Measurements from ENCODE around the gene ERG28. TPM values are rescaled to one million over a fixed set of nuclear protein-coding genes. Genes with fewer than 3 reads are reported as not detected.

The ERG28 gene
- total and polyA plus RNA-seq, 2 of the 13 experiments (the other 11 are each of a cell fraction or from before 2014, with no cell fraction given): 27.3 to 32.3 TPM

DNA sequence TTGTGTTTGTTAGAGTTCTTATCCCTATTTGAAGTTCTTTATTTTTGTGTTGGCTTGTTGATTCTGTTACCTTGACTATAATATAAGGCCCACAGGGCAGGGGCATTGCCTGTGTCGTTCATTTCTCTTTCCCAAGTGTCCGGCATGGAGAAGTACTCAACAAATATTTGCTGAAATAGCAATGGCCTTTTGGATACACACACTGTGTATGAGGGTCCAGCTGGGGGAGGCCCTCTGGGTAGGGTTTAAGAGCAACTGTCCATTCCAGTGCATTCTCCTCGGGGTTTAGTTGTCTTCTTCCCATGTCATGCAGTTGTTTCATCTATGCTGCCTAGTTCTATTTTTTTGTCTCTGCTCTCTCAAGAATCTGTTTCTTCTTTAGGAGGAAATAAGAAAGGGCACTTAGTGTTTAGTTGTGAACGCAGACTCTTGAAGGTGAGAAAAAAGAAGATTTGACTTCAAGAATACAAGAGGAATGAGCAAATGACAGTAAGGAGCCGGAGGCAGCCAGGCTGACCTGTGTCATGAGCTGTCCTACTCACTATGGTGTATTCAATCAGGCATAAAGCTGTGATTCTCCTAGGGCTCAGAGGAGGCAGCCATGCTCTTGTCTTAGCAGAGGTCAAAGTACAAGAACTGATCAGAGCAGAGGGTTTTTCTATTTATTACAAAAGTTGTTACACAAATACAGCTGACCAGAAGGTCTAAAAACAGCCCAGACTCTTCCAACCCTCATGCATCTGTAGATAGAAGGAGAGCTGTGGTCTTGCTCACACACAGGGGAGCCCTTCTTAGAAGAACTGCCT is 10.2 kb downstream of the ERG28 start (continued):
- TF ChIP-seq ZNF7 (CRISPR knock-in tag; IDR thresholded peaks at IDR 0.05) (peak; percentile 91), ZSCAN30 (CRISPR knock-in tag; IDR thresholded peaks at IDR 0.05) (no peak), HDAC2 (CRISPR knock-in tag; IDR thresholded peaks at IDR 0.05) (peak; percentile 43), ZNF234 (CRISPR knock-in tag; conservative IDR thresholded peaks at IDR 0.05) (no peak), FOSL2 (CRISPR knock-in tag; IDR thresholded peaks at IDR 0.05) (peak; percentile 33; the same call in 1 of the 2 replicates), RXRB (CRISPR knock-in tag; IDR thresholded peaks at IDR 0.05; ENCODE audit: borderline replicate concordance) (0 out of 2 replicates have a peak, but pooled peaks have one; percentile 41), ZSCAN12 (CRISPR knock-in tag; IDR thresholded peaks at IDR 0.05) (no peak), CHD4 (IDR thresholded peaks at IDR 0.05; ENCODE audit: borderline replicate concordance, low read length) (peak; percentile 85; the same call in 1 of the 2 replicates), SYNCRIP (IDR thresholded peaks at IDR 0.05; ENCODE audit: insufficient read depth, low read depth, low read length) (no peak), ELF4 (CRISPR knock-in tag; IDR thresholded peaks at IDR 0.05; ENCODE audit: borderline replicate concordance) (0 out of 2 replicates have a peak, but pooled peaks have one; percentile 43), SMAD3 (CRISPR knock-in tag; IDR thresholded peaks at IDR 0.05) (peak; percentile 13; the same call in 1 of the 2 replicates), KAT7 (CRISPR knock-in tag; IDR thresholded peaks at IDR 0.05; ENCODE audit: borderline replicate concordance) (peak; percentile 12; the same call in 1 of the 2 replicates), SOX6 (IDR thresholded peaks at IDR 0.05) (no peak), SOX6 (CRISPR knock-in tag; IDR thresholded peaks at IDR 0.05) (peak; percentile 76), ZNF317 (CRISPR knock-in tag; IDR thresholded peaks at IDR 0.05) (no peak)
- TF ChIP-seq, protein P1, sequence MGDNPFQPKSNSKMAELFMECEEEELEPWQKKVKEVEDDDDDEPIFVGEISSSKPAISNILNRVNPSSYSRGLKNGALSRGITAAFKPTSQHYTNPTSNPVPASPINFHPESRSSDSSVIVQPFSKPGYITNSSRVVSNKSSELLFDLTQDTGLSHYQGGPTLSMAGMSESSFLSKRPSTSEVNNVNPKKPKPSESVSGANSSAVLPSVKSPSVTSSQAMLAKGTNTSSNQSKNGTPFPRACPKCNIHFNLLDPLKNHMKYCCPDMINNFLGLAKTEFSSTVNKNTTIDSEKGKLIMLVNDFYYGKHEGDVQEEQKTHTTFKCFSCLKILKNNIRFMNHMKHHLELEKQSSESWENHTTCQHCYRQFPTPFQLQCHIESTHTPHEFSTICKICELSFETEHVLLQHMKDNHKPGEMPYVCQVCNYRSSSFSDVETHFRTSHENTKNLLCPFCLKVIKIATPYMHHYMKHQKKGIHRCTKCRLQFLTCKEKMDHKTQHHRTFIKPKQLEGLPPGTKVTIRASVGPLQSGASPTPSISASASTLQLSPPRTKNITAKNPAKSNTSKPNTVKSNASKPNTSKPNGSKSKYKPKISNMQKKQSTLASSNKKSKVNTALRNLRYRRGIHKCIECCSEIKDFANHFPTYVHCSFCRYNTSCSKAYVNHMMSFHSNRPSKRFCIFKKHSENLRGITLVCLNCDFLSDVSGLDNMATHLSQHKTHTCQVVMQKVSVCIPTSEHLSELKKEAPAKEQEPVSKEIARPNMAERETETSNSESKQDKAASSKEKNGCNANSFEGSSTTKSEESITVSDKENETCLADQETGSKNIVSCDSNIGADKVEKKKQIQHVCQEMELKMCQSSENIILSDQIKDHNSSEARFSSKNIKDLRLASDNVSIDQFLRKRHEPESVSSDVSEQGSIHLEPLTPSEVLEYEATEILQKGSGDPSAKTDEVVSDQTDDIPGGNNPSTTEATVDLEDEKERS (CRISPR knock-in tag; IDR thresholded peaks at IDR 0.05): 0 out of 2 replicates have a peak, but pooled peaks have one; percentile 7
- TF ChIP-seq, protein P2, sequence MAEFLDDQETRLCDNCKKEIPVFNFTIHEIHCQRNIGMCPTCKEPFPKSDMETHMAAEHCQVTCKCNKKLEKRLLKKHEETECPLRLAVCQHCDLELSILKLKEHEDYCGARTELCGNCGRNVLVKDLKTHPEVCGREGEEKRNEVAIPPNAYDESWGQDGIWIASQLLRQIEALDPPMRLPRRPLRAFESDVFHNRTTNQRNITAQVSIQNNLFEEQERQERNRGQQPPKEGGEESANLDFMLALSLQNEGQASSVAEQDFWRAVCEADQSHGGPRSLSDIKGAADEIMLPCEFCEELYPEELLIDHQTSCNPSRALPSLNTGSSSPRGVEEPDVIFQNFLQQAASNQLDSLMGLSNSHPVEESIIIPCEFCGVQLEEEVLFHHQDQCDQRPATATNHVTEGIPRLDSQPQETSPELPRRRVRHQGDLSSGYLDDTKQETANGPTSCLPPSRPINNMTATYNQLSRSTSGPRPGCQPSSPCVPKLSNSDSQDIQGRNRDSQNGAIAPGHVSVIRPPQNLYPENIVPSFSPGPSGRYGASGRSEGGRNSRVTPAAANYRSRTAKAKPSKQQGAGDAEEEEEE (CRISPR knock-in tag; IDR thresholded peaks at IDR 0.05; ENCODE audit: borderline replicate concordance): no peak
- TF ChIP-seq, protein P3, sequence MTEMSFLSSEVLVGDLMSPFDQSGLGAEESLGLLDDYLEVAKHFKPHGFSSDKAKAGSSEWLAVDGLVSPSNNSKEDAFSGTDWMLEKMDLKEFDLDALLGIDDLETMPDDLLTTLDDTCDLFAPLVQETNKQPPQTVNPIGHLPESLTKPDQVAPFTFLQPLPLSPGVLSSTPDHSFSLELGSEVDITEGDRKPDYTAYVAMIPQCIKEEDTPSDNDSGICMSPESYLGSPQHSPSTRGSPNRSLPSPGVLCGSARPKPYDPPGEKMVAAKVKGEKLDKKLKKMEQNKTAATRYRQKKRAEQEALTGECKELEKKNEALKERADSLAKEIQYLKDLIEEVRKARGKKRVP (CRISPR knock-in tag; IDR thresholded peaks at IDR 0.05): peak in 1 of 2 experiments; percentile 22; a peak in 2 of 4 replicates
- TF ChIP-seq, protein P4, sequence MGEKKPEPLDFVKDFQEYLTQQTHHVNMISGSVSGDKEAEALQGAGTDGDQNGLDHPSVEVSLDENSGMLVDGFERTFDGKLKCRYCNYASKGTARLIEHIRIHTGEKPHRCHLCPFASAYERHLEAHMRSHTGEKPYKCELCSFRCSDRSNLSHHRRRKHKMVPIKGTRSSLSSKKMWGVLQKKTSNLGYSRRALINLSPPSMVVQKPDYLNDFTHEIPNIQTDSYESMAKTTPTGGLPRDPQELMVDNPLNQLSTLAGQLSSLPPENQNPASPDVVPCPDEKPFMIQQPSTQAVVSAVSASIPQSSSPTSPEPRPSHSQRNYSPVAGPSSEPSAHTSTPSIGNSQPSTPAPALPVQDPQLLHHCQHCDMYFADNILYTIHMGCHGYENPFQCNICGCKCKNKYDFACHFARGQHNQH (CRISPR knock-in tag; IDR thresholded peaks at IDR 0.05): 0 out of 2 replicates have a peak, but pooled peaks have one; percentile 3
- TF ChIP-seq, protein P5, sequence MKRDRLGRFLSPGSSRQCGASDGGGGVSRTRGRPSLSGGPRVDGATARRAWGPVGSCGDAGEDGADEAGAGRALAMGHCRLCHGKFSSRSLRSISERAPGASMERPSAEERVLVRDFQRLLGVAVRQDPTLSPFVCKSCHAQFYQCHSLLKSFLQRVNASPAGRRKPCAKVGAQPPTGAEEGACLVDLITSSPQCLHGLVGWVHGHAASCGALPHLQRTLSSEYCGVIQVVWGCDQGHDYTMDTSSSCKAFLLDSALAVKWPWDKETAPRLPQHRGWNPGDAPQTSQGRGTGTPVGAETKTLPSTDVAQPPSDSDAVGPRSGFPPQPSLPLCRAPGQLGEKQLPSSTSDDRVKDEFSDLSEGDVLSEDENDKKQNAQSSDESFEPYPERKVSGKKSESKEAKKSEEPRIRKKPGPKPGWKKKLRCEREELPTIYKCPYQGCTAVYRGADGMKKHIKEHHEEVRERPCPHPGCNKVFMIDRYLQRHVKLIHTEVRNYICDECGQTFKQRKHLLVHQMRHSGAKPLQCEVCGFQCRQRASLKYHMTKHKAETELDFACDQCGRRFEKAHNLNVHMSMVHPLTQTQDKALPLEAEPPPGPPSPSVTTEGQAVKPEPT (CRISPR knock-in tag; IDR thresholded peaks at IDR 0.05; ENCODE audit: low read depth): no peak

All from HepG2 (cell line).